AG04449 (cell line): ENCODE data around the gene KCNJ4.

Experiments
- CTCF ChIA-PET: fragments of 350-600 bp; formaldehyde crosslinking; extraction: SDS; loops from one replicate; lab custom pipeline; 2021; ENCODE audit warnings: antibody characterized with exemption; lab: Yijun Ruan, JAX
- POLR2A ChIA-PET: fragments of 400-600, 350-600 bp; formaldehyde crosslinking; extraction: SDS; loops from one replicate; lab custom pipeline; 2020; ENCODE audit warnings: antibody characterized with exemption, inconsistent platforms; lab: Yijun Ruan, JAX
- DNase-seq: peaks from one replicate; pipeline ENCODE4 v3.0.0-alpha.2; 2010; ENCODE audit warnings: low read depth, low spot score
- H3K4me3 ChIP-seq: 2 replicates; pipeline ENCODE4 v1.5.1; 2011; ENCODE audit warnings: low read depth, mild to moderate bottlenecking, control low read depth, low read length
- TF ChIP-seq, protein P1 (sequence below): IDR thresholded peaks from one replicate; pipeline ENCODE4 v1.5.1; 2011; ENCODE audit warnings: mild to moderate bottlenecking, moderate library complexity, low read length, control low read depth, inconsistent platforms; ENCODE audit not compliant: insufficient read depth; ENCODE audit errors: missing control alignments

The KCNJ4 gene

GRCh38 chr22:38485783-38486182, 30.8 kb upstream of the KCNJ4 start:
- no peak overlapping the region for H3K4me3 ChIP-seq
- ChIA-PET POLR2A (interaction anchor here (0.9 kb wide), 1 partner anchor 13 kb away, joined by 3 read pairs; no protein-coding TSS in a partner anchor), CTCF (interaction anchor here (2.4 to 3.0 kb wide), 2 partner anchors 10 to 86 kb away, joined by 7 to 12 read pairs; no protein-coding TSS in a partner anchor)
- DNase-seq, result no peak
- TF ChIP-seq, protein P1, sequence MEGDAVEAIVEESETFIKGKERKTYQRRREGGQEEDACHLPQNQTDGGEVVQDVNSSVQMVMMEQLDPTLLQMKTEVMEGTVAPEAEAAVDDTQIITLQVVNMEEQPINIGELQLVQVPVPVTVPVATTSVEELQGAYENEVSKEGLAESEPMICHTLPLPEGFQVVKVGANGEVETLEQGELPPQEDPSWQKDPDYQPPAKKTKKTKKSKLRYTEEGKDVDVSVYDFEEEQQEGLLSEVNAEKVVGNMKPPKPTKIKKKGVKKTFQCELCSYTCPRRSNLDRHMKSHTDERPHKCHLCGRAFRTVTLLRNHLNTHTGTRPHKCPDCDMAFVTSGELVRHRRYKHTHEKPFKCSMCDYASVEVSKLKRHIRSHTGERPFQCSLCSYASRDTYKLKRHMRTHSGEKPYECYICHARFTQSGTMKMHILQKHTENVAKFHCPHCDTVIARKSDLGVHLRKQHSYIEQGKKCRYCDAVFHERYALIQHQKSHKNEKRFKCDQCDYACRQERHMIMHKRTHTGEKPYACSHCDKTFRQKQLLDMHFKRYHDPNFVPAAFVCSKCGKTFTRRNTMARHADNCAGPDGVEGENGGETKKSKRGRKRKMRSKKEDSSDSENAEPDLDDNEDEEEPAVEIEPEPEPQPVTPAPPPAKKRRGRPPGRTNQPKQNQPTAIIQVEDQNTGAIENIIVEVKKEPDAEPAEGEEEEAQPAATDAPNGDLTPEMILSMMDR, result no peak

GRCh38 chr22:38484244-38484643, 29.2 kb upstream of the KCNJ4 start:
- no peak overlapping the region for H3K4me3 ChIP-seq
- DNase-seq, result no peak
- POLR2A ChIA-PET, result interaction anchor here (1.4 kb wide), 1 partner anchor 16 kb away, joined by 4 read pairs; the partner anchor contains the start of gene KDELR3
- TF ChIP-seq, protein P1, result no peak
- CTCF ChIA-PET, result interaction anchor here (3.0 kb wide), 1 partner anchor 88 kb away, joined by 12 read pairs; no protein-coding TSS in a partner anchor

DNA sequence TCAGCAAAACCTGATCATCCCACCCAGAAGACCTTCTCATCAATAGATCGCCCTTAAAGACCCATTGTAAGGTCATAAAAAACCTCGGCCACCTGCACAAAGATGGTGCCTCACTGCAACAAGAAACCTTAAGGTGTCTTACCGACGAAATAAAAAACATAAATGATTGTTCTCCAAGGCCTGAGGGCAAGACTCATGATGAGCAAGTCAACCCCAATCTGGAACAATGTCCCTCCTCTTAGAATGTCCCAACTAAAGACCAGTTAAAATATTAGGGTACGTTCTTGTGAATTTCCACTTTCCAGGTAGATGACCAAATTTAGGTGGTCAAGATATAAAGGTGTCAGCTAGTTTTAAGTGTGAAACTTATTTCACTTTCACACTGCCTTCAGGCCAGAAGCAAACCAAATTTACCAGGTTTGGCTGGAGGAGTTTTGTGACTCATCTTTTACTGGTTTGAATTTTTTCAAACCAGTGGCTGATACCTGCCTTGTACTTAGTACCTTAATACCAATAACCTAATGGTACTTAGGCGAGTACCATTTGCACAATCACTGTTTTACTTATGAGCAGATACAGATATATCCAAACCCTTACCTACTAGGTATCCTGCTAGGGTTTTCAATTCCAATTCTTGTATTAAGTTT, 27.8 kb upstream of the KCNJ4 start:
- H3K4me3 ChIP-seq, result no peak overlapping the region
- CTCF ChIA-PET, result interaction anchor here (0.9 to 1.5 kb wide), 3 partner anchors 16 to 431 kb away, joined by 3 to 4 read pairs (median 4); no protein-coding TSS in a partner anchor
- DNase-seq, result no peak
- POLR2A ChIA-PET, result interaction anchor here (1.1 kb wide), 1 partner anchor 9 kb away, joined by 4 read pairs; no protein-coding TSS in a partner anchor
- TF ChIP-seq, protein P1, result no peak

- ChIA-PET CTCF (interaction anchor here (1.1 to 1.9 kb wide), 2 partner anchors 11 to 90 kb away, joined by 3 to 8 read pairs; no protein-coding TSS in a partner anchor), POLR2A (interaction anchor here (0.5 to 2.1 kb wide), 4 partner anchors 9 to 72 kb away, joined by 4 to 6 read pairs (median 5); no protein-coding TSS in a partner anchor)
- TF ChIP-seq, protein P1, result no peak
Measured at GRCh38 chr22:38481871-38482332, 26.9 kb upstream of the KCNJ4 start.

GRCh38 chr22:38481162-38481870, 26.3 kb upstream of the KCNJ4 start:
- TF ChIP-seq, protein P1, result no peak
- ChIA-PET CTCF (interaction anchor here (1.1 to 1.9 kb wide), 3 partner anchors 11 to 429 kb away, joined by 3 to 8 read pairs (median 4); no protein-coding TSS in a partner anchor), POLR2A (interaction anchor here (0.5 to 2.1 kb wide), 5 partner anchors 10 to 461 kb away, joined by 4 to 6 read pairs (median 5); no protein-coding TSS in a partner anchor)
- DNase-seq, result no peak
- no peak overlapping the region for H3K4me3 ChIP-seq

More at GRCh38 chr22:38481871-38482332, 26.9 kb upstream of the KCNJ4 start:
- DNase-seq, result no peak
- no peak overlapping the region for H3K4me3 ChIP-seq
